OCI-LY7 (cell line): Measurements from ENCODE around the gene CCT2. TPM values are rescaled to one million over a fixed set of nuclear protein-coding genes. Genes with fewer than 3 reads are reported as not detected.
A peak's percentile ranks its signal among the peaks of the same experiment; 100 is the strongest.

Experiments
- BruUV-seq: library from RNA; stranded (reverse); fragments of 400-500 nt; replicated peaks from 2 replicates; lab custom pipeline; 2021; lab: Mats Ljungman, UMichigan
- CTCF ChIA-PET: fragments of 300-600 bp; sonication (Branson Sonifier 250); formaldehyde crosslinking; loops from one replicate; lab custom pipeline; 2022; ENCODE audit warnings: antibody characterized with exemption; ENCODE audit not compliant: unreplicated experiment; lab: Charles Lee
- POLR2A ChIA-PET: fragments of 300-600 bp; sonication (Branson Sonifier 250); formaldehyde crosslinking; loops from one replicate; lab custom pipeline; 2022; ENCODE audit warnings: antibody characterized with exemption; lab: Charles Lee
- DNase-seq: peaks from one replicate; pipeline ENCODE4 v3.0.0-alpha.2; 2015; ENCODE audit warnings: low spot score
- H2AFZ ChIP-seq: fragments of 200-600 bp; sonication (generic), shearing (Covaris generic); 2 replicates; pipeline ENCODE4 v1.6.1; 2014; ENCODE audit warnings: mild to moderate bottlenecking, antibody characterized with exemption, low read length, moderate library complexity
- H3K27ac ChIP-seq: fragments of 200-600 bp; sonication (generic); 2 replicates; pipeline ENCODE4 v1.5.1; 2014; ENCODE audit warnings: mixed run types, low read depth, mild to moderate bottlenecking, moderate library complexity, low read length, inconsistent platforms; ENCODE audit not compliant: poor library complexity, severe bottlenecking
- H3K36me3 ChIP-seq: fragments of 200-600 bp; sonication (generic); 2 replicates; pipeline ENCODE4 v1.6.1; 2014; ENCODE audit warnings: mild to moderate bottlenecking, antibody characterized with exemption, low read length, moderate library complexity, mixed read lengths; ENCODE audit not compliant: insufficient read depth
- H3K4me1 ChIP-seq: fragments of 200-600 bp; sonication (generic); 2 replicates; pipeline ENCODE4 v1.5.1; 2014; ENCODE audit warnings: mild to moderate bottlenecking, low read length; ENCODE audit not compliant: insufficient read depth, poor library complexity, severe bottlenecking
- H3K4me2 ChIP-seq: fragments of 200-600 bp; sonication (generic); 2 replicates; pipeline ENCODE4 v1.6.1; 2014; ENCODE audit warnings: mild to moderate bottlenecking, low read length
- H3K4me3 ChIP-seq: fragments of 200-600 bp; sonication (generic); 2 replicates; pipeline ENCODE4 v1.5.1; 2014; ENCODE audit warnings: mild to moderate bottlenecking, low read depth, low read length; ENCODE audit not compliant: poor library complexity, severe bottlenecking
- H3K79me2 ChIP-seq: fragments of 200-600 bp; sonication (generic); 2 replicates; pipeline ENCODE4 v1.6.1; 2016; ENCODE audit warnings: low read depth, mild to moderate bottlenecking, low read length, moderate library complexity, mixed read lengths; ENCODE audit not compliant: insufficient read depth
- H3K9me2 ChIP-seq: fragments of 200-600 bp; sonication (generic); 2 replicates; pipeline ENCODE4 v1.6.1; 2016; ENCODE audit warnings: mild to moderate bottlenecking, low read length, mixed read lengths; ENCODE audit not compliant: insufficient read depth
- H3K9me3 ChIP-seq: fragments of 200-600 bp; sonication (generic); 2 replicates; pipeline ENCODE4 v1.6.1; 2014; ENCODE audit warnings: mild to moderate bottlenecking, mixed run types, low read length, mixed read lengths
- H4K20me1 ChIP-seq: fragments of 200-600 bp; sonication (generic); 2 replicates; pipeline ENCODE4 v1.6.1; 2014; ENCODE audit warnings: mild to moderate bottlenecking, antibody characterized with exemption, low read length, moderate library complexity, mixed read lengths; ENCODE audit not compliant: insufficient read depth
- EZH2phosphoT487 ChIP-seq: fragments of 200-600 bp; sonication (generic); IDR thresholded peaks from 2 replicates; pipeline ENCODE4 v1.6.1; 2018; ENCODE audit warnings: low read depth, borderline replicate concordance, mild to moderate bottlenecking, mixed run types, antibody characterized with exemption, low read length, moderate library complexity, mixed read lengths
- intact Hi-C: fragments of 100-400 bp; cut with micrococcal nuclease; formaldehyde crosslinking; loops from one replicate; pipeline ENCODE4 v1.10.0; 2022; ENCODE audit not compliant: unreplicated experiment
- total RNA-seq, 2 experiments: library from RNA; depleted of rRNA in 1 of 2; stranded (reverse); fragments of >200 nt in 1 of 2; shearing (Covaris generic) in 1 of 2; gene quantifications; 2 replicates each; pipeline ENCODE4 v1.2.3, GENCODE V29; 2014 to 2022
- TF ChIP-seq, protein P1 (sequence below): fragments of 200-600 bp; sonication (generic); conservative IDR thresholded peaks from 2 replicates; pipeline ENCODE4 v1.5.1; 2014; ENCODE audit warnings: mild to moderate bottlenecking, antibody characterized with exemption, low read length, moderate library complexity, mixed read lengths

Gene CCT2
- total RNA-seq, 2 experiments from 2014 or later = 248 to 317 TPM

DNA sequence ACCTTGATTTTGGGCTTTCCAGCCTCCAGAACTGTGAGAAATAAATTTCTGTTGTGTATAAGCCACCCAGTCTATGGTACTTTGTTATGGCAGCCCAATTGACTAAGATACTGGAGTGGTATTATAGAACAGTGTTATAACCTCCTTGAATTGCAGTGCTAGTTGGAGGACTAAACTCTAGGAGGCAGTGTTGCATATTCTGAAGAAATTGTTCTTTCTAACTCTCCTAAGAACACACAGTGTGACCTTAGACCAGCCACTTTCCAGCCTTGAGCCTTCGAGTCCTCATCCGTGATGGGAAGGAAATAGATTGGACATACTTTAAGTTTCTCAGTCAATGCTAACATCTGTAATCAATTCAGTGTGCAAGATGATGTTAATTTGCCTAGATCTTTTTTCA, 47.8 kb downstream of the CCT2 start:
- H3K4me1 ChIP-seq = no peaks in the 10 kb centered on the region
- H3K36me3 ChIP-seq = no peaks in the 10 kb centered on the region
- intact Hi-C loops = no loop called here
- H4K20me1 ChIP-seq = no peaks in the 10 kb centered on the region
- ChIA-PET CTCF (no interaction called here), POLR2A (no interaction called here)
- no peak overlapping the region for H3K4me2 ChIP-seq
- H3K79me2 ChIP-seq = no peaks in the 10 kb centered on the region
- TF ChIP-seq, protein P1, sequence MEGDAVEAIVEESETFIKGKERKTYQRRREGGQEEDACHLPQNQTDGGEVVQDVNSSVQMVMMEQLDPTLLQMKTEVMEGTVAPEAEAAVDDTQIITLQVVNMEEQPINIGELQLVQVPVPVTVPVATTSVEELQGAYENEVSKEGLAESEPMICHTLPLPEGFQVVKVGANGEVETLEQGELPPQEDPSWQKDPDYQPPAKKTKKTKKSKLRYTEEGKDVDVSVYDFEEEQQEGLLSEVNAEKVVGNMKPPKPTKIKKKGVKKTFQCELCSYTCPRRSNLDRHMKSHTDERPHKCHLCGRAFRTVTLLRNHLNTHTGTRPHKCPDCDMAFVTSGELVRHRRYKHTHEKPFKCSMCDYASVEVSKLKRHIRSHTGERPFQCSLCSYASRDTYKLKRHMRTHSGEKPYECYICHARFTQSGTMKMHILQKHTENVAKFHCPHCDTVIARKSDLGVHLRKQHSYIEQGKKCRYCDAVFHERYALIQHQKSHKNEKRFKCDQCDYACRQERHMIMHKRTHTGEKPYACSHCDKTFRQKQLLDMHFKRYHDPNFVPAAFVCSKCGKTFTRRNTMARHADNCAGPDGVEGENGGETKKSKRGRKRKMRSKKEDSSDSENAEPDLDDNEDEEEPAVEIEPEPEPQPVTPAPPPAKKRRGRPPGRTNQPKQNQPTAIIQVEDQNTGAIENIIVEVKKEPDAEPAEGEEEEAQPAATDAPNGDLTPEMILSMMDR = peak; percentile 67
- no peak for TF ChIP-seq EZH2phosphoT487
- no peak overlapping the region for H2AFZ ChIP-seq
- no peaks in the 10 kb centered on the region for H3K9me2 ChIP-seq
- DNase-seq = no peak
- no peak overlapping the region for H3K27ac ChIP-seq
- BruUV-seq = no TSS peak
- H3K9me3 ChIP-seq = no peaks in the 10 kb centered on the region
- no peak overlapping the region for H3K4me3 ChIP-seq

DNA sequence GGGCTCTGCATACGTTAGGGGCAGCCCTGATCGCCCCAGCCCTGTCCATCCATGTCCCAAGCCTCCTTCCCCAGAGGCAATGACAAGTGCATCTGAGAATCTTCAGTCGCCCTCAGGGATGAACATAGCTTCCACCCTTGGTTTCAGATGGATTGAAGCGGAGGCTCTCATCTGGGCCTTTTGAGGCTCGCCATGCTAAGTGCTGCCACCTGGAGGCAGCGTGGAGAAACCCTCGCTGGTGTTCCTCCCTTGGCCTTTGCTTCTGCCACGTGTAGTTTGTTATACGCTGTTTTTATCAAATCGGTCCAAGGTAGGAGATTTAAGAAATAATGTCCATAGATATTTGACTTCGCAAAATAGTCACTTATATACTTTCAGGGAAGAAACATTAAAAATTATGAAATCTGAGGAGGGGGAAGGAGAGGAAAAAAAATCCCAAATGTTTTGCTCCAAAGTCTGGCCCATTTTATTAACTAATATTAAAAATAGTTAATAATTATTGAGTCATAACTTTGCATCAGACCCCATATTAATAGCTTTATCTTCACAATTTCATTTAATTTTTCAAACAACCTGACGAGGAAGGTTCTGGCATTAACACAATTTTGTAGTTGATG, 54.2 kb downstream of the CCT2 start:
- ChIA-PET CTCF (no interaction called here), POLR2A (interaction anchor here (0.7 kb wide), 2 partner anchors 53 to 1297 kb away, joined by 3 read pairs; no protein-coding TSS in a partner anchor)
- Histone ChIP-seq H3K4me3 (no peak overlapping the region), H3K9me2 (no peaks in the 10 kb centered on the region), H3K9me3 (no peaks in the 10 kb centered on the region), H3K4me2 (no peak overlapping the region), H3K79me2 (no peaks in the 10 kb centered on the region), H3K27ac (no peak overlapping the region), H4K20me1 (no peaks in the 10 kb centered on the region), H3K36me3 (no peaks in the 10 kb centered on the region), H2AFZ (no peak overlapping the region), H3K4me1 (no peaks in the 10 kb centered on the region)
- intact Hi-C loops = loop anchor here (1.0 to 5.0 kb wide), 2 partner anchors 282 to 348 kb away; partner anchors contain the start of gene YEATS4
- DNase-seq = peak; percentile 71
- no TSS peak for BruUV-seq
- TF ChIP-seq, protein P1 = peak; percentile 96
- TF ChIP-seq EZH2phosphoT487 = no peak

DNA sequence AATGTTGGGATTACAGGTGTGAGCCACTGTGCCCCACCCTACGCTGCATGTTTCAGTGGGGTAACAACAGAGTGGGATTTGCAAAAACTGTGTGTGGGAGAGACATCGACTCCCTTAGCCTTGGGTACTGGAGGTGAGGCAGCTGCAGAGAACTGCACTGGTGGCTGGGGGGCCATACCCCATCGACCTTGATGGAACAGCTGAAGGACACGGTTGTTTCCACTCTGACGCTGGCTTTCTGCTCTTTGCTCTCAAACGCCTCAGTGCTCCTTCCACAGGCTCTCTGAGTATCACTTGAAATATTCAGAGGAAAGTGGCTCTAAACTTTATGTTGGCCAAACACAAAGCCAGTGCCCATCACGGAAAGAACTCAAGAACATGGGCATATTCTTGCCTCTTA, 56.3 kb downstream of the CCT2 start:
- no peak for DNase-seq
- CTCF ChIA-PET = no interaction called here
- Histone ChIP-seq H3K4me1 (no peaks in the 10 kb centered on the region), H3K36me3 (no peaks in the 10 kb centered on the region), H4K20me1 (no peaks in the 10 kb centered on the region), H3K9me2 (no peaks in the 10 kb centered on the region), H3K4me3 (no peak overlapping the region), H3K27ac (no peak overlapping the region), H3K4me2 (no peak overlapping the region), H3K79me2 (no peaks in the 10 kb centered on the region), H3K9me3 (no peaks in the 10 kb centered on the region), H2AFZ (no peak overlapping the region)
- no TSS peak for BruUV-seq
- POLR2A ChIA-PET = no interaction called here
- TF ChIP-seq EZH2phosphoT487 = no peak
- TF ChIP-seq, protein P1 = no peak
- intact Hi-C loops = no loop called here
